ENCODE results near the gene MDGA2. TPM values are rescaled to one million over a fixed set of nuclear protein-coding genes. Genes with fewer than 3 reads are reported as not detected.
"Not testable (repeated sequence)": the region's sequence is repeated elsewhere in the genome, so short reads cannot be mapped to it uniquely, and the experiment has no call there.

Gene MDGA2
- total RNA-seq, 1 donor from 2014 or later = not detected

DNA sequence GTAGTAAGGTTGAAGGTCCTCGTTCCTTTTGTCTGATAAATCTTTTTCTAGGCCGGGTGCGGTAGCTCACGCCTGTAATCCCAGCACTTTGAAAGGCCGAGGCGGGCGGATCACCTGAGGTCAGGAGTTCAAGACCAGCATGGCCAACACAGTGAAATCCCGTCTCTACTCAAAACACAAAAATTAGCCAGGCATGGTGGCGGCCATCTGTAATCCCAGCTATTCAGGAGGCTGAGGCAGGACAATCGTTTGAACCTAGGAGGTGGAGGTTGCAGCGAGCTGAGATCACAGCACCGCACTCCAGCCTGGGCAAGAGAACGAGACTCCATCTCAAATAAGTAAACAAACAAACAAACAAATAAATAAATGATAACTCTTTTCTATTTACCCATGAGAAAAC is 51.3 kb downstream of the MDGA2 start:
- not testable (repeated sequence) for DNase-seq (ENCODE audit: low read depth, low spot score)

DNA sequence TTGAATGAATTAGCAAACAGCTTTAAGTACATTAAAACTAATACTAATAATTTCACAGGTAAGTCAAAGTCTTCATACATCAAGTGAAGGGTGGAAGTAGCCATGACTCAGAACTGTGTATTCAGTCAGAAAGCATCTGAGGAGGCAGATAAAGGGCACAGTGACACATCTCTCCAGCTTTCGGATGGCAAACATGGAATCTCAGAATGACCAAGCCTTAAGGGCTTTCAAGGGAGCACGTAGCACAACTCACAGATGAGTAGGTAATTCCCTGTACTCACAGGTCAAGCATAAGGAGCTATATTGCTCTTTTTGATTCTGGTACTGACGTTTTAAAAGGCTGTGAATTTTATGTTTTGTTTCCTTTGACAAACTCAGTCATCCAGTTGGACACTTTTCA is 56.0 kb downstream of the MDGA2 start:
- DNase-seq (ENCODE audit: low read depth, low spot score) = no peak

DNA sequence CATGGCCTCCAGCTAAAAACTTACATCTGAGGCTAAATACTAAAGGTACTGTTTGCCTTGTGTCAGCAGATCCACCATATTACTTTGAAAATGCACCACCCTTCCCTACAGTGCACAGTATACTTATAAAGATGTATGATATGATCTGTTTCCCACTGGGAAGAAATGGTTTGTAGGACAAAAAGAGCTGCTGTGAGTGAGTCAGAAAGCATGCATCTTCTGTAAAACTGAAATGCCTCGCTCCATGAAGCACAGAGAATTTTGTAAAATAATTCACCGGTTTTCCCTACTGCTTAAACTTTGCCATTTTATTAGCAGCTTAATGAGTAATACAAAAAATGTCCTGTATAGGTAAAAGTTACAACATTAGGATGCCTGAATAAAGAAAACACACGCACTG is 68.8 kb downstream of the MDGA2 start:
- DNase-seq (ENCODE audit: low read depth, low spot score) = no peak

DNA sequence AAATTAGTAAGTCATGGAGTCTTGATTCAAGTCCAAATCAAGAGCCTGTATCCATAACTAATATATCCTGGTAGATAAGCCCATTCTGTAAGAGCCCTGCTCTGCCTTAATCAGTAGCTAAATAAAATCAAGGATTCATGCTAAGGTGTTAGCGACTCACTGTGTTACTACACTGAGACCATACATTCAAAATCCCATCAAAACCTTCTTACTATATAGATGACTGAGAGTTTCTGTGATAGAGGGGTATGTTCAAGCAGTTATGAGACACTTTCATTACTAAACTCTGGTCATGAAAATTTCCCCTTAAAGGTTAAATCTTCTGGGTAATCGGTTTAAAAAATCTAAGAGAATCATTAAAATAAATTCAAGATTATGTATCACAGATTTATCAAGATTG is 78.5 kb downstream of the MDGA2 start:
- no peak for DNase-seq (ENCODE audit: low read depth, low spot score)

DNA sequence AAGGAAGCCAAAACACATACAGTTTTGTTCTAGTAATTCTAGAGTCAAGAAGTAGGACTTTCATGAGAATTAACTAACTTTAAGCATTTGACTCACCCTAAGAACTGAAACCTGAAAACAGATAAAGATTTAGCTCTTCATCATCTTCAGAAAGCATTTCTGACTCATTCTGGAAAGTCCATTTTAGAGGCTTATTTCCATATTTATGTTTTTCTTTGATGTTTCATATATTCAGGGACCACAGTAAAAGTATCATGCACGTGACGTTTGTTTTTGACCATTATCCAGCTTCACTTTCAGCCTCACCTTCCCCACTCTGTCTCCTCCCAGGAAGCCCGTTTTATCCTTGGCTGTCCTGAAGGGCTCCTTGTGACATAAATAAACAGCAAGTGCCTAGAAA is 79.2 kb downstream of the MDGA2 start:
- DNase-seq (ENCODE audit: low read depth, low spot score) = no peak

DNA sequence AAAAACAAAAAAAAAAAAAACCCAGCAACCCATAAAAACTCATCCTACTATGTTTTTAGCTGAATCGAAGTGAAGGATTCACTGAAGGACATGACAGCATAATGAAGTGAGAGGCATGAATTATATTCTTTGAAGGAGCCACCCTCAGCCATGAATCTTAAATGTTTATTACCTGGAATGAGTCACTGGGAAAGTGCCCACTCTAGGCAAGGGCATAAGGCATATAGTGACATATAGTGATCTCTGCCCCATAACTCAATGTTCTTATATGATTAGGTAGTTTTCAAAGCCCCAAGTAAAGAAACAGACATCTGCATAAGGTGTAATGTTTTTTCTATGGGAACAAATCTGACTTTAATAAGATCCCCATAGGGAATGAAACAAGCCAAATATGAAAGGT is 79.9 kb downstream of the MDGA2 start:
- no peak for DNase-seq (ENCODE audit: low read depth, low spot score)

DNA sequence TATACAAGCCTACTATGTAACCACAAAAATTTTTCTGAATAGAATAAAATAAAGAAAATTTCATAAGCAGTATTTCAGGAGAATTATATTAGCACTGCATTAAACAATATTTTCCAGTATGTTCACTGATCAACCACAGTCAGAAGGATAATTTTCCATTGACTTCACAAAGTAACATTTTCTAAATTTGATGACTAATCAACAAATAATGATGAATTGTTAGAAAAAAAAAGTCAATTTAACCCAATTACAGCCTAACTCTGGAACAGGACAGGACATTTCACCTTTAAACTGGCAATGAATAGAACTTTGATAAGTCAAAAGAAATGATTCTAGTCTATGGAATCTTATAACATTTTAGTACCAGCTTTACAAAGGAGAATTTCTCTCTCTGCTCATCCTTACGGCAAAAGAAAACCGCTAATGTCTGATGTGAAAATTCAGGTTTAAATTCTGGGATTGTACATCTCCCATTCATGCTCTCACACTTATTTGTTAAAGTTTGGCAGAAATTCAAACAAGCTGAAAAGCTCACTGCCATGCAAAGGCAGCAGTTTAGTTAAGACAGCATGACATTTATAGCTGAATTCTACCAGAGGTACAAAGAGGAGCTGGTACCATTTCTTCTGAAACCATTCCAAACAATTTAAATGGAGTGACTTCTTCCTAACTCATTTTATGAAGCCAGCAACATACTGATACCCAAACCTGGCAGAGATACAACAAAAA is 84.5 kb downstream of the MDGA2 start:
- DNase-seq (ENCODE audit: low read depth, low spot score) = no peak

DNA sequence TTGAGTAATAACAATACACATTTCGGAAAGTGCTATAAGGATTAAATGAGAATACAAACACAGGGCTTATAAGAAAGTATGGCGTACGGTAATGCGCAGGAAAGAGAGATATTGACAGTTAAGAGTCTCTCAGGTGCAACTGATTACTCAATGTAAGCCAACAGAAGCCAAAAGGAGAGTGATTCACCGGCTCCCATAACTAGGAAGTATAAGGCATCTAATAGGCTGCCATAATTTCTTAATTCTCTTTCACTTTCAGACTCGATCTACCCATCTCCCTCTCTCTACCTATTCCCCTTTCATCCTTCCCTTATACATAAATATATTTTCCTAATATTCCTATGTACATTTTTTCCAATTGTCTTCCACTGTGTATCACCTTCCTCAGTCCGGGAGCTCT is 90.0 kb downstream of the MDGA2 start:
- DNase-seq (ENCODE audit: low read depth, low spot score) = no peak

DNA sequence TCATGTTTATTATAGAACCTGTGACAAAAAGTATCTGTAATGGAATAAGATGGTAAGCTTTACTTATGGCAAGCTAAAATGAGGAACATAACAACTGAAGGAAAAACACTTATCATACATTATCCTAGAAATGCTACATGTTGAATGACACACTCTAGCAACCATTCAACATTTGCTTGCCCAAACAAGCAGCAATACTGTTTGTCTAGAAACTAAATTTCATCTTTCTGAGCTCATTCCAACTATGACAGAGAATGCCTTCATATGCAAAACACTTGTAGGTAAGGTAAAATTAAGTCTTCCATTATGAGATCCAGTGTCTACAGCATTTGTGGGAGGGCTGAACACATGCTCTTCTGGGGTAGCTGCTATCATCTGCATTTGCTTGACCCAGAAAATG is 108.1 kb downstream of the MDGA2 start:
- DNase-seq (ENCODE audit: low read depth, low spot score) = no peak

DNA sequence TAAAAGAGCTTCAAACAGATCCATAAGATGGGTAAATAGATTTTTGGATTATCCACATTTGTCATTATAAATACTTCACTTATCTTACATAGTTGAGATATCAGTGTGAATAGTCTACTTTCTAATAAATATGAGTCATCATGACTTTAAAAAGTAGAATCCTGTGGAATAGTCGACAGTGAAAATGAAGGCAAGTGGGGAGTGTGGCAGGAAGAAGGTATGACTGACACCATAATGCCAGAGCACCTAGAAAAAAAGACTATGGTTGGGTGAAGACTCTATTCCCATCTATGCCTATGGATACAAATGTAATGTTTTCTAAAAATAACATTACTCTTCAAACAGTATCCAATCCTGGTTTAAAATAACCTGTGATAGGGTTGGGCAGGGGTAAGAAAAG is 117.5 kb downstream of the MDGA2 start:
- no peak for DNase-seq (ENCODE audit: low read depth, low spot score)

DNA sequence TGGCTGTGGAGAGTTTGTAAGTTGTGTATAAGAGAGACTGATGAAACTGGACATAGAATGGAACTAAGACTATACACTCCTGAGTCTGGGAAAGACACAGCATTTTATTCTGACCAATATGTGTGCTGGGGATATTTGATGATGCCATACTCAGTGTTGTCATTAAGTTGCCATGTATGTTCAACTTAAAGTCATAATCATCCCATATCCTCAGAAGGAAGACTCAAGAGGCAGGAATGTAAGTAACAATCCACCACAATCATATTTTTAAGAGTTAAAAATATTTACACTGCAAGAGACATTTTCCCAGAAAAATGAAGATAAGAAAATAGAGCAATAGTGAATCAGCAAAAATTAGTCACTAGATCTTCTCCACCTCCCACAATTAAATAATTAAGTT is 120.1 kb downstream of the MDGA2 start:
- DNase-seq (ENCODE audit: low read depth, low spot score) = no peak

DNA sequence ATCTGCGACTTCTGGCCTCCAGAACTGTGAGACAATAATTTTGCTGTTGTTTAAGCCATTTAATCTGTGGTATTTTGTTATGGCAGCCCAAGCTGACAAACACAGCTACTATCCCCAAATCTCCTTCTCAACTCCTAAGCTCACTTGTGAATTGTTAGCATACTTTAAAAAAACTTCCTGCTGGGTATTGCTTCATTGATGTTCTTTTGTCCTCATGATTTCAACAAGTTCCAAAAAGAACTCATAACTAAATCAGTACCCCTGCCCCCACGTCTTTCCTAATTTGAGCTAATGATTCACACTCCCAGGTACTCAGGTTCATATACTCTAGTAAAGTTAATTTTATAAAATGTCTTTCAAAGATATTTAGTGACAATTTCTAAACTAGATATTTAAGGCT is 125.5 kb downstream of the MDGA2 start:
- DNase-seq (ENCODE audit: low read depth, low spot score) = no peak

DNA sequence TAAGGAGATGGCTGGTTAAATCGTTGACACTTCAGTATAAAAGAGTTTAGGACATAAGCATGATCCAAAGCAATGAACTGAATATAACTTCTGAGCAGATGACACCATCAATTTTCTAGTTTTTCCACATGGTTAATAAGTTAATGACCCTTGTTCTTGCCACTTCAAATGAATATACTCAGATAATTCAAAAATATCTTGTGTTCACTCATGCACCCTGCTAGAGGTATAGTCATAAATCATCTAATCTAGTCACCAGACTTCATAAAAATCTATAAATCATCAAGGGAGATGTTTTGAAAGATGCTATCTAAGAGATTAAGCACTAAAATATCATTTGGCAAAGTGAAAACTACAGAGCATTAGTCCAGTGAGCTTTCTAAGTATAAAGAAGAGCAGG is 131.9 kb downstream of the MDGA2 start:
- DNase-seq (ENCODE audit: low read depth, low spot score) = no peak

DNA sequence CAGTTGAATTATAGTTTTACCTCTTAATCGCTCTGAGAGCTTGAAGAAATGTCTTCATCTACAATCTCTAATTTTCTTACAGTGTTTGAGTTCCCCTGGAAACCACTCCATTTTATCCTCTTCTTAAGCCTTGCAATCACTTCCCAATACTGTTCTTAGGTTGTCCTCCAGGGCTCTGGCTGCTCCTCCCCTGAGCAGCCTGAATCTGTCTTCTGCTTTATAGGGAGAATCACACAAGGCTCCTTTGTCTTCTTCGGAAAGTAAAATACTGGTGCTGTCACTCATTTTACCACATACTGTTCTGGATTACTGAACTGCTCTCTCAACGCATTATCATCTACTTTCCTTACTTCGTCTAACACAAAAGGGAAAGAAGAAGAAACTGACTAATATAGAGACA is 133.7 kb downstream of the MDGA2 start:
- DNase-seq (ENCODE audit: low read depth, low spot score) = no peak

DNA sequence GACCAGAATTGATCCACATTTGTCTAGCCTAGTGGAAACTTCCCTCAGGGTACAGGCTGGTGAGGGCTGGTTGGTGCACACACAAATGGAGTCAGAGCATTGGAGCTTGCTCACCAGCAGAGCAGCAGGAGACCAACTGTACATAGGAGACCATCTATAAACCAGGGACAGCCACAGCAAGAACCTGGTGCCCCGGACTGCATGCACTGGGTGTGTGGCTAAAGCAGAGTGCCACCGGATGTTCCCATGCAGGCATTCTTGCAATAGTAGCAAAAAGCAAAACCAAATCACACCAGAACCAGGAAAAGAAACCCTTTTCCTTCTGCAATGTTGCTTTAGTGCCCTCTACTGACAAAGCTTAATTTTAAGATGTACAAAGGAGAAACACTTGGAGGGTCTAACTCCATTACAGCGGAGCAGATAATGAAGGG is 136.4 kb downstream of the MDGA2 start:
- DNase-seq (ENCODE audit: low read depth, low spot score) = no peak

DNA sequence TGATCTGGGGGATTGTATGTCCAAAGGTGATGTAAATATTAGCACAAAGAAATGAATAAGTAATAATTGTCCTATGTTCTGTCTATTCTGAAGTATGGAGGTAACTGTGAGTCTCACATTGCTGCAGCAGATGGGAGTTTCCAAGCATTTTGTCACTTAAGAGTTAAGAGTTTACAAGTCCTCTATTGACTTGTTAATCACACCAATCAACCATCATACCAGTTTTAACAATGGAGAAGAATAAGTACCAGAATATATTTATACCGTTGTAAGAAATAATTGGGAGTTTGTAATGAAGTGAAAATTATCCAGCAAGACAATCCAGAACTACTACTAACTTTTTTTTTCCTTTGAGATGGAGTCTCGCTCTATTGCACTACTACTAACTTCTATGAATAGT is 139.1 kb downstream of the MDGA2 start:
- no peak for DNase-seq (ENCODE audit: low read depth, low spot score)

DNA sequence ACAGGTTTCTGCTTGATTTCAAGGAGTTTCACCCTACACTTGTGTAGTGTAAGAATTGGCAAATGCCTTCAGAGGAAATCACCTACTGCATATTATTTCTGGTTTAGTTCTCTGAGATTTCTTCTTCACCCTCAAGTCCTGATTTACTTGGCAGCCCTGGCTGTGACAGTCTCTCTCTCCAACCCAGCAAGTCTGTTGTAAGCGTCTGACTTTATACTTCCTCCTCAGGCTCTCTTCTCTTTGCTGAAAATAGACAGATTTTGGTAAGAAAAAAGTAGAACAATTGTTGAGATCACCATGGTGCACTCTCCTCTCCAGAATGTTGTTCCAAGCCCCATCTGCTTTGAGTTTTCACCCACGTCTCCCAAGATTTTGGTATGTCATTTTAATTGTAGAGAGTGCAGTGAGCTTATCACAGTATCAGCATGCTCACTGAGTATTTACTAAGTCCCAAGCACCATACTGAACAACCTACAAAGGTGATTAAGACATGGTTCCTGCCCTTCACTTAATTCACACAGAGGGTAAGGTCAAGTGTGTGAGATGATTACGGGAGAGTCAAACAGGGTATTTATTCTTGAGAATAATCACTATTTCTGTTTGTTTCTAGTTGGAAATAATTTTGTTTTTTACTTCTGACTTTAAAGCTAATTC is 148.7 kb downstream of the MDGA2 start:
- DNase-seq (ENCODE audit: low read depth, low spot score) = no peak

DNA sequence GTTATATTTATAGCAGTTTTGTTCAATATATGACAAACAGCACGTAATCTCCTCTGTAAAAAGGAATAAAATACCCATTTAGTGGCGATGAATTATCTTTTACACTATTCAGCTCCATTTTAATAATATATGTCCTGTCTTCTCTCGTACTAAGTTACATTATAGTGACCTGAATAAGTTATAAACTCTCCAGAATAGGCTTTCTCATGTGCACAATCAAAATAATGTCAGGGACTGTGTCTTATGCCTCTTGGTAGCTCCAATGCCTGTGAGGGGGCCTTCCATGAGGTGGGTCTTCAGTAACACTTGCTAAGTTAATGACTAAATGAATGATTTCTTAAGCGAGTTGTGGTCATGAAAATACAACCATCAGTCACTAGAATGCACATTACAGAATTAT is 150.9 kb downstream of the MDGA2 start:
- no peak for DNase-seq (ENCODE audit: low read depth, low spot score)

DNA sequence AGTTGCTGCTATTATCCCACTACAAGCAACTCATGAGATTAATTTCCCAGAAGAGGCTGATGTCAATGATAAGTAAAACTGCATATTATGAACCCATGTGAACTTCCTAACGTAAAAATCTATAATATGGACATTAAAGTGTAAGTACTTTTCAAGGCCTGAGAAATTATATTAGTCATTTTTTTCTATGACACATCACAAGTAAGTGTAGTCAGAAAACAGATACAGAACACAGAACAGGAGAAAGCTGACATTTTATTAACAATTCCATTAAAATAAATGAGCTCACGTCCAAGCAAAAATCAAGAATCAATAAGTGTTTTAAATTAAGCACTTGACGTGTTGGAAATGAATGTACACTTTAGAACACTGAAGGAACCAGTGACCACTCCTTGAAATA is 155.0 kb downstream of the MDGA2 start:
- DNase-seq (ENCODE audit: low read depth, low spot score) = no peak

DNA sequence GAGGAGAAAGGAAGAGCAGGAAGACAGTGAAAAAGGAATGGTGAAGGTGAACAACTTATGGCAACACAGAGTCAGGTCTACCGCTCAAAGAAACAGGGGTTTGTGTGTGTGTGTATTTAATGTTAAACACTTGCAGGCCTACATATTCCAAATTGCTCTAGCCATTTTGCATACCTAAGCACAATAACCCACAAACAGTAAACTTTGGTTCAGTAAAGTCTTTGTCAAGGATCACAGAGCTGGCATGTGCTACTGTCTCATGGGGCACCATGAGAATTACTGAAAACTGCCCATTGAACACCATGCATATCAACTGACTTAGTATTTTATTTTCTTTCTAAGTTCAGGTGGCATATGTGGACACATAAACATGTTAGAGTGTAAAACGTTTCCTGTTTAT is 163.6 kb downstream of the MDGA2 start:
- no peak for DNase-seq (ENCODE audit: low read depth, low spot score)

DNA sequence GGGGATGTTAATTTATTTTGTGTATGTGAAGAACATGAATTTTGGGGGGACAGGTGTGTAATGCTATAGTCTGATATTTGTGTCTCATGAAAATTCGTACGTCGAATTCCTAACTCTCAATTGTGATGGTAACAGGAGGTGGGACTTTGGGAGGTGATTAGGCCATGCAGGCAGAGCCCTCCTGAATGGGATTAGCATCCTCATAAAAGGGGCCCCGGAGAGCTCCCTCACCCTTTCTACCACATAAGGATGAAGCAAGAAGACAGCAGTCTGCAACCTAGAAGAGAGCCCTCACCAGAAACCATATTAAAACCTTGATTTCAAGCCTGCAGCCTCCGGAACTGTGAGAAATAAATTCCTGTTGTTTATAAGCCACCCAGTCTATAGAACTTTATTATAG is 165.4 kb downstream of the MDGA2 start:
- DNase-seq (ENCODE audit: low read depth, low spot score) = no peak

DNA sequence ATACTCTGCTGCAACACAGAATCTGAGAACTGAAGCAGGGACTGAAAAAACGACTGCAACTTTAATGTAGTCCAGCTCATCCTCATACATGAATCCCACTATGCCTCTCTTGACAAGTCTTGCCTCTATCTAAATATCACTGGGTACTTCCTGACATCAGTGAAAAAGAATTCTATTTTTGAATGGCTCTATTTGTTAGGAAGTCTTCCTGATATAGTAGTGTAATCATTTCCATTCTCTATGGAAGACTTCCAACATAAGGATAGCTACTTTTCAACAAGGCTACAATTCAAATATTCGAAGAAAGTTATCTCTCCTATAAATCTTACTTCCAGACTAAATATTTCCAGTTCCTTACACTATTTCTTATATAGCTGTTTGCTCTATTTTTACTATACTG is 167.5 kb downstream of the MDGA2 start:
- DNase-seq (ENCODE audit: low read depth, low spot score) = no peak

DNA sequence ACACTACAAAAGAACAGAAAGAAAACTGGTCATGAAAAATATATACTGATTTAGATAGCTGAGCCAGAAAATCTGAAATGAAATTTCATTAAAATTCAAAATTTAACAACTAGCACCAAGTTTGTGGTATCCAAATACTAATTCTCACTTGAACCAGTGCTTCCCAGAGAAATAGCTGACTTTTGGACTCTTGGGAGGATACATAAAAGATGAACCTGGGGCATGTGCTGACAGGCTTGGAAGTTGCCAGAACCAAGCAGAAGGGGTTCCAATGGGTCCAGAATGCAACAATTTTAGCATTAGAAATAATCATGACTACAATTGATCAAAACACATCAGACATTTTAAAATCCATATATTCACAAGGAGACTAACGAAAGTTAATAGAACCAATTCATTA is 175.0 kb downstream of the MDGA2 start:
- DNase-seq (ENCODE audit: low read depth, low spot score) = no peak

Measured in pulmonary artery endothelial cell (primary cell).